PC-9 (cell line): ENCODE data around the gene DNASE1L1.

Experiments used
- CTCF ChIP-seq: fragments of 200-600 bp; sonication (generic); conservative IDR thresholded peaks from 2 replicates; pipeline ENCODE4 v1.6.1; 2017; ENCODE audit warnings: mixed run types, antibody characterized with exemption, mild to moderate bottlenecking, moderate library complexity
- EZH2 ChIP-seq: fragments of 200-600 bp; sonication (generic); IDR thresholded peaks from 2 replicates; pipeline ENCODE4 v1.8.0; 2017; ENCODE audit warnings: antibody characterized with exemption, low read depth

GRCh38 chrX:154409222-154409871 is at the start of gene DNASE1L1:
- TF ChIP-seq CTCF (no peak), EZH2 (no peak)
